Memory B cell (primary cell): ENCODE results near the gene STXBP1.

Experiments
- ATAC-seq: fragments of 150-1000 bp; cut with Tn5 transposase; 2 replicates; pipeline ENCODE4 v1.10.0; 2021; ENCODE audit warnings: low read depth, mild to moderate bottlenecking, moderate library complexity
- DNase-seq, 2 donors: peaks; one replicate each; pipeline ENCODE4 v3.0.0; 2022; ENCODE audit warnings: low spot score in 2 of 2
- H3K27ac Mint-ChIP-seq: one replicate; pipeline ENCODE4 v1.8.0; 2022; ENCODE audit warnings: mild to moderate bottlenecking, moderate library complexity, mixed read lengths
- H3K27me3 Mint-ChIP-seq: one replicate; pipeline ENCODE4 v1.8.0; 2022; ENCODE audit warnings: mixed read lengths
- H3K36me3 Mint-ChIP-seq: one replicate; pipeline ENCODE4 v1.8.0; 2022; ENCODE audit warnings: mild to moderate bottlenecking, mixed read lengths
- H3K4me1 Mint-ChIP-seq: one replicate; pipeline ENCODE4 v1.8.0; 2022; ENCODE audit warnings: mixed read lengths
- H3K4me3 Mint-ChIP-seq: one replicate; pipeline ENCODE4 v1.8.0; 2022; ENCODE audit warnings: mild to moderate bottlenecking, moderate library complexity, mixed read lengths
- H3K9me3 Mint-ChIP-seq: one replicate; pipeline ENCODE4 v1.8.0; 2022; ENCODE audit warnings: mixed read lengths

Gene STXBP1

GRCh38 chr9:127710204-127710783 is 98.2 kb downstream of the STXBP1 start:
- no peaks in the 10 kb centered on the region for H3K36me3 Mint-ChIP-seq
- no peaks in the 10 kb centered on the region for H3K9me3 Mint-ChIP-seq
- ATAC-seq: no peak
- DNase-seq: no peak
- H3K27ac Mint-ChIP-seq: no peak overlapping the region
- H3K4me1 Mint-ChIP-seq: peaks cover 10% of the 10 kb centered on the region
- H3K27me3 Mint-ChIP-seq: no peaks in the 10 kb centered on the region
- no peak overlapping the region for H3K4me3 Mint-ChIP-seq

DNA sequence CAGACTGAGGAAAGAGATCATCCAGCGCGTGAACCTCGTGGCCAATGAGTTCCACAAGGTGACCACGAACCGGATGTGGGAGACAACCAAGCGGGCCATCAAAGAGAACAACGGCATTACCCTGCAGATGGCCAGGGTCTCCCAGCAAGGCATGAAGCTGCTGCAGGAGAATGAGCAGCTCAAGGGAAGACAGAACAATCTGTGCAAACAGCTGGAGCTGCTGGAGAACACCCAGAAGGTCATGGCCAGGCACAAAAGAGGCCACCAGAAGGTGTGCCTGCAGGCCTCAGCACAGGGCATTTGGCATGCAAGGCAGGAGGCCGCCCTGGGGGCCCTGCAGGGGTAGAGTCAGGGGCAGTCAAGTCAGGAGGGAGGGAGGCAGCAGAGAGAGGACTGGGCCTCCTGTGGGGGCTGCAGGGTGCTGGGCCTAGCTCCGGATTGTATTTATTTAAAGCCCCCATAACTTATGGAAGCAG is 99.2 kb downstream of the STXBP1 start:
- ATAC-seq: no peak
- Mint-ChIP-seq H3K36me3 (no peaks in the 10 kb centered on the region), H3K9me3 (no peaks in the 10 kb centered on the region), H3K27me3 (no peaks in the 10 kb centered on the region), H3K27ac (no peak overlapping the region), H3K4me3 (no peak overlapping the region), H3K4me1 (peaks cover 15% of the 10 kb centered on the region)
- no peak for DNase-seq

GRCh38 chr9:127711831-127712274 is 99.8 kb downstream of the STXBP1 start:
- no peaks in the 10 kb centered on the region for H3K27me3 Mint-ChIP-seq
- H3K36me3 Mint-ChIP-seq: no peaks in the 10 kb centered on the region
- no peak for DNase-seq
- no peak for ATAC-seq
- H3K4me3 Mint-ChIP-seq: no peak overlapping the region
- no peak overlapping the region for H3K27ac Mint-ChIP-seq
- H3K4me1 Mint-ChIP-seq: peaks cover 15% of the 10 kb centered on the region
- no peaks in the 10 kb centered on the region for H3K9me3 Mint-ChIP-seq

DNA sequence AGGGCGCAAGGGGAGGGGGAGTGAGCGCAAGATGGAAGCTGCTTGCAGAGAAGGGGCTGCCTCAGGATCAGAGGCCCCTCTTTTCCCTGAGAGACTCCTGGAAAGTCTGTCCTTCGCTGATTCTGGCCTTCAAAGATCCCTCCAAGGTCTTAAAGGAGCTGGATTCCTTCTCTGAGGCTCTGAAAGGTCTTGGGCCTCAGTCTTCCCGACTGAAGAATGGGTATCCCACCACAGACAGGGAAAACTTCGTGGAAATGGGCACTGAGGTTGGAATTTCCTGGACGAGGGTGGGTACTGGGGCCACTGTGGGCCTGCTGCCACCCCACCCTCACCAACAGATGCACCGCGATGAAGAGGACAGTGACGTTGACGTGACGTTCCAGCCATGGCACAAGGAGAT is 100.3 kb downstream of the STXBP1 start:
- no peaks in the 10 kb centered on the region for H3K36me3 Mint-ChIP-seq
- no peaks in the 10 kb centered on the region for H3K9me3 Mint-ChIP-seq
- no peak for DNase-seq
- peak overlapping the region; percentile 59 for H3K27ac Mint-ChIP-seq
- ATAC-seq: no peak
- H3K4me3 Mint-ChIP-seq: no peak overlapping the region
- peaks cover 15% of the 10 kb centered on the region for H3K4me1 Mint-ChIP-seq
- no peaks in the 10 kb centered on the region for H3K27me3 Mint-ChIP-seq

DNA sequence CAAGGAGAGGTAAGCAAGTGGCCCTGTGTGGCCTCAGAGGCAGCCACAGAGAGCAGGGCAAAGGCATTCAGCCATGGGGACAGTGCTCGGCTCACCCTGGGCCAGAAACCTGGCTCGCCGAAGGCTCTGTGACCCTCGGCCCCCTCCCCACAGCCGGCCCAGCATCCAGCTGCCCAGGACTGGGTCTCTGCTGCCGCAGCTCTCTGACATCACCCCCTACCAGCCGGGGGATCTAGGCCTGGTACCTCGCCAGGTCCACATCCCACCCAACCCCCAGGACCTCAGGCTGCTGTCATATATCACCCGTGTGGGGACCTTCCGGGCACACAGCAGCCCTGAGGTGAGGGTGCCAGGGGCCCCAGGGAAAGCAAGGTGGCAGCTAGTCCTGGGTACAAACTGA is 100.8 kb downstream of the STXBP1 start:
- no peak for DNase-seq
- no peaks in the 10 kb centered on the region for H3K36me3 Mint-ChIP-seq
- H3K27ac Mint-ChIP-seq: peak overlapping the region; percentile 59
- peaks cover 13% of the 10 kb centered on the region for H3K4me1 Mint-ChIP-seq
- H3K4me3 Mint-ChIP-seq: no peak overlapping the region
- no peaks in the 10 kb centered on the region for H3K9me3 Mint-ChIP-seq
- no peaks in the 10 kb centered on the region for H3K27me3 Mint-ChIP-seq
- no peak for ATAC-seq

- Mint-ChIP-seq H3K36me3 (no peaks in the 10 kb centered on the region), H3K9me3 (no peaks in the 10 kb centered on the region), H3K27ac (no peak overlapping the region)
These were observed 102.1 kb downstream of the STXBP1 start for GRCh38 chr9:127714020-127714750.

DNA sequence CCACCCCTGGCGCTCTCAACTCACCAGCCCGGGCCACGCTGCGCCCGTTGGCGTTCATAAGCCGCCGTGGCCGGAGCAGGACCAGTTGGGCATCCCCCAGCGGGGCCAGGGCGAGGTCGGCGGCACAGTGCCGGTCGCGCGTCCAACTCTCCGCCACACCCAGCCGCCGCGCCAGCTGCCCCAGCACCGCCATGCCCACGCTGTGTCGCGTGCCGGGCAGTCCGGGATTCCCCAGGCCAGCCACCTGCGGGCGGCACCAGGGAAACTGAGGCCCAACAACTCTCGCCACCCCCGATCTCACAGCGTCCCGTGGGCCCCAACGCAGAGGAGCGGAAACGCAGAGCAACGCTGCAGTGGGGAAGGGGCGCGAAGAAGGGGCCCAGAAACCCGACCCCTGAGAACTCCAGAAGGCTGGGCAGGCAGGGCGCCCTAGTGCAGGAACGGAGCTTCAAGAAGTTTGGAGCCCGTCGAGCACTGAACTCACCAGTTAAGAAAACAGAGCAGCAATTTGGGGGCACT is 102.9 kb downstream of the STXBP1 start:
- Mint-ChIP-seq H3K4me3 (peak overlapping the region; percentile 97), H3K36me3 (no peaks in the 10 kb centered on the region), H3K27me3 (no peaks in the 10 kb centered on the region), H3K9me3 (no peaks in the 10 kb centered on the region), H3K4me1 (peaks cover 12% of the 10 kb centered on the region), H3K27ac (peak overlapping the region; percentile 80)
- DNase-seq (no peak), ATAC-seq (peak; percentile 6)

More at GRCh38 chr9:127714020-127714750, 102.1 kb downstream of the STXBP1 start:
- Mint-ChIP-seq H3K27me3 (no peaks in the 10 kb centered on the region), H3K4me1 (peaks cover 12% of the 10 kb centered on the region), H3K4me3 (peak overlapping the region; percentile 73)
- DNase-seq: no peak
- no peak for ATAC-seq

GRCh38 chr9:127715470-127716337 is 103.6 kb downstream of the STXBP1 start, which contains the start of the genes PTRH1 and TTC16:
Gene PTRH1 (minus strand): TSS chr9:127715663. CDS start chr9:127715639, 24 bp downstream.
Gene TTC16 (plus strand): TSS chr9:127716079. CDS start chr9:127716146, 67 bp downstream.
- Mint-ChIP-seq H3K27me3 (no peaks in the 10 kb centered on the region), H3K36me3 (no peaks in the 10 kb centered on the region), H3K4me3 (peak within 1 kb of the TSS; percentile 97), H3K9me3 (no peaks in the 10 kb centered on the region), H3K27ac (peak within 1 kb of the TSS; percentile 80), H3K4me1 (peaks cover 13% of the 10 kb centered on the region)
- ATAC-seq (peak; percentile 95), DNase-seq (peak; percentile 95)

DNA sequence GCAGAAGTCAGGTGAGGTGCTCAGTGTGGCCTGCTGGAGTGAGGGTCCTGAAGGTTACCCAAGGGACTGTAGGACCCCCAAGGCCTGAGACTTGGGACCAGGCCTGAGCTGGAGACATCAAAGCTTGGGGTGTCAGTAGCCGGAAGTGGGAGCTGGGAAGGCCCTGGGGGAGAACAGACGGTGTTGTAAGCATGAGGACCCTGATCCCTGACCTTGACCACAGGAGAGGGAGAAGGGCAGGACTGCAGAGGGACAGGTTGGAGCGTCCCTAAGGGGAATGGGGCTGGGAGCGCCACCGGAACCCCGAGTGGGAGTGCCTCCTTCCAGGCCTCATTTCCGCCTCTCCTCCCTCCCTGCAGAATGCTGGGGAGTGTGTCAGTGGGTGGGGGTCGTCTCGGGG is 104.3 kb downstream of the STXBP1 start:
- Mint-ChIP-seq H3K4me1 (peaks cover 12% of the 10 kb centered on the region), H3K4me3 (peak overlapping the region; percentile 97), H3K27ac (peak overlapping the region; percentile 80), H3K36me3 (no peaks in the 10 kb centered on the region), H3K27me3 (peaks cover 3% of the 10 kb centered on the region), H3K9me3 (peaks cover 1% of the 10 kb centered on the region)
- ATAC-seq: no peak
- DNase-seq: no peak

GRCh38 chr9:127717766-127718165 is 105.7 kb downstream of the STXBP1 start:
- Mint-ChIP-seq H3K4me3 (no peak overlapping the region), H3K27me3 (peaks cover 3% of the 10 kb centered on the region), H3K36me3 (no peaks in the 10 kb centered on the region), H3K9me3 (peaks cover 1% of the 10 kb centered on the region), H3K4me1 (peaks cover 12% of the 10 kb centered on the region), H3K27ac (no peak overlapping the region)
- DNase-seq (no peak), ATAC-seq (no peak)

DNA sequence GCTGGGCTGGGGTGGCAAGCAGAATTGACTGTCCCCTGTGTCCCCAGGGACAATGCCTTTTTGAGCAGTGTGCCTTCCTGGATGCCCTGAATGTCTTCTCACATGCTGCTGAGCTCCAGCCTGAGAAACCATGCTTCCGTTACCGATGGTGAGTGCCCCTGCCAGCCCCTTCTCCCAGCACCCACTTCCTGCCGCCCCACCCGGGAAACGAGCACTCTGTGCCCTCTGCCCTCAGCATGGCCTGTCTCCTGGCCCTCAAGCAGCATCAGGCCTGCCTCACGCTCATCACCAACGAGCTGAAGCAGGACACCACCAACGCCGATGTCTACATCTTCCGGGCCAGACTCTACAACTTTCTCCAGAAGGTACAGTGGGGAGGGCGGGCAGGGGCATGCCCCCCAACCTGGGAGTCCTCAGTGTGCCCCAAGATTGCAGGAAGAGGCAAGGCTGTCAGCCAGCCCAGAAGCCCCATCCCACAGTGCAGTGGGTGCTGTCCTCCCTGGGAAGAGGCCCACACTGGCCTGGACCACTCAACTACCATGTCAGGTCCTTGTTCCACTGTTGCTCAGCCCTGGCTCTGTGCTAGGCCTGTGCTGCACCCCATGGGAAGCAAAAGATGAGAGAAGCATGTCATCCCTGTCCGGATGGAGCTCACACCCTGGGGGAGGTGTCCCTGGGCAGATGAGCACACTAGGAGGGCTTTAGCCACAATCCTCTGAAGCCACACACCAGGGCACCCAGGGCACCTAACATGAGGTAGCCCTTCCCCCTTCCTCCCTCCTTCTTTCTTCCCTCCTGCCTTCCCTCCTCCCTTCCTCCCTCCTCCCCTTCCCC is 108.2 kb downstream of the STXBP1 start:
- Mint-ChIP-seq H3K27me3 (peaks cover 4% of the 10 kb centered on the region), H3K4me1 (peaks cover 9% of the 10 kb centered on the region), H3K4me3 (no peak overlapping the region), H3K36me3 (no peaks in the 10 kb centered on the region), H3K9me3 (peaks cover 1% of the 10 kb centered on the region), H3K27ac (no peak overlapping the region)
- ATAC-seq: no peak
- no peak for DNase-seq

- no peak overlapping the region for H3K4me3 Mint-ChIP-seq
These were observed 108.8 kb downstream of the STXBP1 start for GRCh38 chr9:127720865-127721227.

GRCh38 chr9:127721391-127721821 is 109.3 kb downstream of the STXBP1 start:
- no peak for DNase-seq
- Mint-ChIP-seq H3K4me3 (no peak overlapping the region), H3K9me3 (peaks cover 1% of the 10 kb centered on the region), H3K27me3 (peaks cover 4% of the 10 kb centered on the region), H3K36me3 (no peaks in the 10 kb centered on the region), H3K27ac (no peak overlapping the region), H3K4me1 (peaks cover 3% of the 10 kb centered on the region)
- no peak for ATAC-seq

More at GRCh38 chr9:127720865-127721227, 108.8 kb downstream of the STXBP1 start:
- peaks cover 1% of the 10 kb centered on the region for H3K9me3 Mint-ChIP-seq
- no peak for ATAC-seq
- peaks cover 6% of the 10 kb centered on the region for H3K4me1 Mint-ChIP-seq
- H3K36me3 Mint-ChIP-seq: no peaks in the 10 kb centered on the region
- no peak for DNase-seq
- no peak overlapping the region for H3K27ac Mint-ChIP-seq
- H3K27me3 Mint-ChIP-seq: peaks cover 4% of the 10 kb centered on the region
